ENCODE results near the gene NKIRAS1.

Gene NKIRAS1

DNA sequence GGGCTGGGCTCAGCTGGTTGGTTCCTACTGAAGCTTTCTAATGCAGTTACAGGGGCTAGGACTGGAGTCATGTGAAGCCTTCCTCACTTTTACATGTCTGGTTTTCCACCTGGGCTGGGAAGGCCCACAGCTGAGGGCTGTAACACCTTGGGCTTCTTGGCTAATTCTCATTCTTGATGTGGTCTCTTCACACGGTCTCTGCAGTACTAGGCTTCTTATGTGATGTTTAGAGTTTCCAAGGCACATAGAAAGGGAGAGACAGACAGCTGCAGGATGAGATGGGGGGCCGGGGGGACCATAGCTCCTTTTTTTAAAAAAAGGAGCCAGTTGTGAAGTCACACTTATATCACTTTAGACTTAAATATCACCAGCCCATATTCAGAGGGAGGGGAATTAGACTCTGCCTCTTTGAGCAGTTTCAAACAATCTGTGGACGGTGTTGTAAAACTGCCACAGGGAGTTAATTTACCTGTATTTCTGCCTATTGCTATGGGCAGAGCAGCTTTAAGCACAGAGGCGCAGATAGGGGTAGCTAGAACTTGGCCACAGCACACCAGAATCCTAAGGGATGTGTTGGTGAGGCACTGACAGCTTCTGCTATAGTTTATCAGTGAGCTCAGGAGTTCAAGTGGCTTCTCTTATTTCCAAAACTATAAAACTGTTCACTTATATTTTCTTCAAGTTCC lies 46.7 kb downstream of the NKIRAS1 start:
- no peak overlapping the region for H3K4me3 ChIP-seq (ENCODE audit: low read depth, low read length)
- no peak overlapping the region for H3K9ac ChIP-seq
- no peaks in the 10 kb centered on the region for H3K36me3 ChIP-seq (ENCODE audit: control insufficient read depth, insufficient read depth, low read length)
- H3K4me1 ChIP-seq, result peaks cover 11% of the 10 kb centered on the region
- no peak overlapping the region for H3K27ac ChIP-seq
- H3K4me2 ChIP-seq (ENCODE audit: low read length), result no peak overlapping the region
- no peaks in the 10 kb centered on the region for H3K9me3 ChIP-seq (ENCODE audit: control insufficient read depth, low read length)
- no peak overlapping the region for H2AFZ ChIP-seq
- H3K27me3 ChIP-seq (ENCODE audit: control insufficient read depth, insufficient read depth, low read length), result no peaks in the 10 kb centered on the region
- H3K79me2 ChIP-seq, result peaks cover 20% of the 10 kb centered on the region
- TF ChIP-seq, protein P1, sequence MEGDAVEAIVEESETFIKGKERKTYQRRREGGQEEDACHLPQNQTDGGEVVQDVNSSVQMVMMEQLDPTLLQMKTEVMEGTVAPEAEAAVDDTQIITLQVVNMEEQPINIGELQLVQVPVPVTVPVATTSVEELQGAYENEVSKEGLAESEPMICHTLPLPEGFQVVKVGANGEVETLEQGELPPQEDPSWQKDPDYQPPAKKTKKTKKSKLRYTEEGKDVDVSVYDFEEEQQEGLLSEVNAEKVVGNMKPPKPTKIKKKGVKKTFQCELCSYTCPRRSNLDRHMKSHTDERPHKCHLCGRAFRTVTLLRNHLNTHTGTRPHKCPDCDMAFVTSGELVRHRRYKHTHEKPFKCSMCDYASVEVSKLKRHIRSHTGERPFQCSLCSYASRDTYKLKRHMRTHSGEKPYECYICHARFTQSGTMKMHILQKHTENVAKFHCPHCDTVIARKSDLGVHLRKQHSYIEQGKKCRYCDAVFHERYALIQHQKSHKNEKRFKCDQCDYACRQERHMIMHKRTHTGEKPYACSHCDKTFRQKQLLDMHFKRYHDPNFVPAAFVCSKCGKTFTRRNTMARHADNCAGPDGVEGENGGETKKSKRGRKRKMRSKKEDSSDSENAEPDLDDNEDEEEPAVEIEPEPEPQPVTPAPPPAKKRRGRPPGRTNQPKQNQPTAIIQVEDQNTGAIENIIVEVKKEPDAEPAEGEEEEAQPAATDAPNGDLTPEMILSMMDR (IDR thresholded peaks at IDR 0.05), result no peak

- Histone ChIP-seq H2AFZ (no peak overlapping the region), H3K9ac (no peak overlapping the region), H3K27ac (no peak overlapping the region), H3K4me2 (ENCODE audit: low read length) (no peak overlapping the region), H3K4me1 (peaks cover 11% of the 10 kb centered on the region), H3K4me3 (ENCODE audit: low read depth, low read length) (no peak overlapping the region), H3K9me3 (ENCODE audit: control insufficient read depth, low read length) (no peaks in the 10 kb centered on the region), H3K27me3 (ENCODE audit: control insufficient read depth, insufficient read depth, low read length) (no peaks in the 10 kb centered on the region), H3K36me3 (ENCODE audit: control insufficient read depth, insufficient read depth, low read length) (no peaks in the 10 kb centered on the region), H3K79me2 (peaks cover 11% of the 10 kb centered on the region)
- TF ChIP-seq, protein P1 (IDR thresholded peaks at IDR 0.05), result no peak
Observed at GRCh38 chr3:23867838-23868237, 49.0 kb downstream of the NKIRAS1 start.

DNA sequence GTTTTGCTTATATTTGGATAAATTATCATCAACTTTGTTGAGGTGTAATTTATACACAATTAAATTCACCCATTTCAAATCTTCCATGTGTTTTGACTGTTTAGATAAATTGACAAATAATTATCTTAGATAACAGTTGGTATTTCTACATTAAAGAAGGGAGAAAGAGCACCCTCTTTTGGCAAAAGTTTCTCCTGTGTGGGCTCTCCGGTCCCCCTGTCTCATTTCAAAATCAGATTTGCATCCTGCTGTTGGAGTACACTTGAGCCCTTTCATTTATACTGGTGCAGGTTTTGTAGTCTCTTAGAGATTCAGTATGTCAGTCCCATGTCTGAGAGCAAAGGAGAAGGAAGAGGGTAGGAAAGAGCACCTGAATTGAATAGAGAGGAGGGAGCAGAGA lies 49.4 kb downstream of the NKIRAS1 start:
- Histone ChIP-seq H3K27me3 (ENCODE audit: control insufficient read depth, insufficient read depth, low read length) (no peaks in the 10 kb centered on the region), H3K36me3 (ENCODE audit: control insufficient read depth, insufficient read depth, low read length) (no peaks in the 10 kb centered on the region), H3K27ac (no peak overlapping the region), H3K9ac (no peak overlapping the region), H3K4me1 (peaks cover 11% of the 10 kb centered on the region), H3K79me2 (peaks cover 11% of the 10 kb centered on the region), H3K4me3 (ENCODE audit: low read depth, low read length) (no peak overlapping the region), H3K9me3 (ENCODE audit: control insufficient read depth, low read length) (no peaks in the 10 kb centered on the region), H2AFZ (no peak overlapping the region), H3K4me2 (ENCODE audit: low read length) (no peak overlapping the region)
- TF ChIP-seq, protein P1 (IDR thresholded peaks at IDR 0.05), result no peak

GRCh38 chr3:23865595-23866396 lies 51.0 kb downstream of the NKIRAS1 start:
- H3K9me3 ChIP-seq (ENCODE audit: control insufficient read depth, low read length), result no peaks in the 10 kb centered on the region
- no peaks in the 10 kb centered on the region for H3K36me3 ChIP-seq (ENCODE audit: control insufficient read depth, insufficient read depth, low read length)
- no peak overlapping the region for H3K27ac ChIP-seq
- no peak overlapping the region for H2AFZ ChIP-seq
- no peak overlapping the region for H3K9ac ChIP-seq
- peaks cover 22% of the 10 kb centered on the region for H3K79me2 ChIP-seq
- no peaks in the 10 kb centered on the region for H3K27me3 ChIP-seq (ENCODE audit: control insufficient read depth, insufficient read depth, low read length)
- no peak overlapping the region for H3K4me3 ChIP-seq (ENCODE audit: low read depth, low read length)
- H3K4me1 ChIP-seq, result peaks cover 11% of the 10 kb centered on the region
- TF ChIP-seq, protein P1 (IDR thresholded peaks at IDR 0.05), result no peak
- no peak overlapping the region for H3K4me2 ChIP-seq (ENCODE audit: low read length)
